GM19324 (cell line): ENCODE results near the gene PTPRN2.

Source experiments
- ATAC-seq: cut with Tn5 transposase; IDR thresholded peaks from one replicate; pipeline ENCODE4 v1.9.1; 2021; ENCODE audit warnings: mild to moderate bottlenecking, moderate library complexity; ENCODE audit not compliant: unreplicated experiment, low FRiP score

Gene PTPRN2

DNA sequence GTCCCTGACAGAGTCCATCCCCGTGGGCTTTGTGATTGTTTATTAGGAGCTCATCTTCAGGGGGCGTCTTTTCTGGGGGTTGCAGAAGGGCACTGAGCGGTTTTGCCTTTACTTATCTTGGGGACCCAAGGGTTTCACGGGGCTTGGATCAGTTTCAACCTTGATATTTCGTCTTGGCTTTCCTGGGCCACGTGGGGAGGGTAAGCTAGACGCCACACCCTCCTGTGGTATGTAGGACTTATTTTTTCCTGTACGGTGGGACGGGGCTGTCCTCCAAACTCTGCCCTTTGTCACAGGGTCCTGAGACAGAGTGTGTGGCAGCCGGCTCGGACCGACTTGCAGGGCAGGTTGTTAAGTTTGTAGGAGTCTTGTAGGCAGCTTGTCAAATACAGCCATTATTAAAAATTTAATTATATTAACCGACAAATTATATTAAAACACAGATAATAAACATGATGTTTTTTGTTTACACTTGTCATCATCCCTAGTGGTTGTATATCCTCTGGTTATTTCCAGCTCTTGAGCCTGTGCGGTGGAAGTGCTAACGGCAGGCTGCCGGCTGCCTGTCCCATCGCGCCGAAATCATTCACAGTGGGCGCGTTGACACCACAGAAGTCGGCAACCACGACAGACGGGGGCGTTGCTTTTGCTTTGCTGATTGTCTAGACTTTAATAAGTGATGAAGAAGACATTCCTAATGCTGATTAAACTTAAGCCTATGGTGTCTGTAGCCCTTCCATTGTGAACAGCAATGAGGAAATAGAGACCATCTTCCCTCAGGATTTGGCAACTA lies 1057.7 kb downstream of the PTPRN2 start:
- no peak for ATAC-seq

DNA sequence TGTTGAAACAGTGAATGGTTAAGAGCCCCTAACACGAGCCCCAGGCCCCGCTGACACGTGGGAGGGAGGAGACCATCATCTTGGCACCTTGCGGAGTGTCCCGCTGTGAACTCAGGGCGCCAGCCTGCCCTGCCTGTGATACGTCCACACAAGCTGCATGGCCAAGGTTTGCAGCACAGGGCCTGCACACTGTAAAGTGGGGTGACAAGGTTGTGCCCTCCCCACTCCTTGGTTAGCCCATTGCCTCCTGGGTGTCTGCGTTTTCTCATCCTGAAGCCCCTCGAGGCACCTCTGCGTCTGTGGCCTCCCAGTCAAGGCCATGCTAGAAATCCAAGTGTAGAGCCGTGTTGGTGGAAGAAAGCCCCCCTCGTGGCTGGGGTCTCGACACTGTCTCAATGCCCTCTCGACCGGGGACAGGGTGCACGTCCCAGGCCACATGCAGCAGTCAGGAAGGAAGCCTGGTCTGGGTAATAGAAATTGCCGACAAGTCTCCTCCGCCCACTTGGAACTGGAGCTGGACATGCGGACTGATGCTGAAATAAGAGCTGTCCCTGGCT lies 1058.8 kb downstream of the PTPRN2 start:
- ATAC-seq, result no peak

DNA sequence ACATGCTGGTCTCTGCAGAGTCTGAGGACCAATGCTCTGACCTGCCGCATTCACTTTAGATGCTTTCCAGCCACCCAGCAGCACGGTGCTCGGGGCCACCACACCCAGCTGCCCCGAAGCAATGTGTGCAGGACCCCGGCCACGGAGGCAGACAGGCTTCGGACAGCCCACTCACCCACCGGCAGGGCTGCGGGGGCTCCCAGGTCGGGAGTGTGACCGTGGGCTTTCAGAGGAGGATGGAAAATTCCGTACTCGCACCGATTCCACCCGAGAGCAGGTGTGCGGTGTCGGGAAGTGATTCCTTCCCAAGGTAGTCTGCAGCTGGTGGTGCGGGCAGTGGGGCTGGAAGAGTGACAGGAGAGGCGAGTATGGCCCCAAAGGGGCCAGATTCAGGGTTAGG lies 1059.9 kb downstream of the PTPRN2 start:
- no peak for ATAC-seq

- ATAC-seq, result no peak
Measured at GRCh38 chr7:157526913-157527634, 1060.5 kb downstream of the PTPRN2 start.

GRCh38 chr7:157526005-157526912 lies 1061.4 kb downstream of the PTPRN2 start:
- ATAC-seq, result no peak

GRCh38 chr7:157525491-157525915 lies 1062.1 kb downstream of the PTPRN2 start:
- no peak for ATAC-seq

DNA sequence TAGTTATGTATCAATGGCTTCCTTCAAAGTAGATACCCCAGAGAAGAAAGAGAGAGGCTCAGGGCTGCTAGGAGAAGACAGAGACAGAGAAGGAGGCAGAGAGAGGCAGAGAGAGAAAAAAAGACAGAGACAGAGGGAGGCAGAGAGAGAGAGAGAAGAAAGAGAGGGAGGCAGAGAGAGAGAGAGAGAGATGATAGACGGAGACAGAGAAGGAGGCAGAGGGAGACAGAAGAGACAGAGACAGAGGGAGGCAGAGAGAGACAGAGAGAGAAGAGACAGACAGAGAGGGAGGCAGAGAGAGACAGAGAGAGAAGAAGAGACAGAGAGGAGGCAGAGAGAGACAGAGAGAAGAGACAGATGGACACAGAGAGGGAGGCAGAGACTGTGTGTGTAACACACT lies 1062.9 kb downstream of the PTPRN2 start:
- ATAC-seq, result no peak

DNA sequence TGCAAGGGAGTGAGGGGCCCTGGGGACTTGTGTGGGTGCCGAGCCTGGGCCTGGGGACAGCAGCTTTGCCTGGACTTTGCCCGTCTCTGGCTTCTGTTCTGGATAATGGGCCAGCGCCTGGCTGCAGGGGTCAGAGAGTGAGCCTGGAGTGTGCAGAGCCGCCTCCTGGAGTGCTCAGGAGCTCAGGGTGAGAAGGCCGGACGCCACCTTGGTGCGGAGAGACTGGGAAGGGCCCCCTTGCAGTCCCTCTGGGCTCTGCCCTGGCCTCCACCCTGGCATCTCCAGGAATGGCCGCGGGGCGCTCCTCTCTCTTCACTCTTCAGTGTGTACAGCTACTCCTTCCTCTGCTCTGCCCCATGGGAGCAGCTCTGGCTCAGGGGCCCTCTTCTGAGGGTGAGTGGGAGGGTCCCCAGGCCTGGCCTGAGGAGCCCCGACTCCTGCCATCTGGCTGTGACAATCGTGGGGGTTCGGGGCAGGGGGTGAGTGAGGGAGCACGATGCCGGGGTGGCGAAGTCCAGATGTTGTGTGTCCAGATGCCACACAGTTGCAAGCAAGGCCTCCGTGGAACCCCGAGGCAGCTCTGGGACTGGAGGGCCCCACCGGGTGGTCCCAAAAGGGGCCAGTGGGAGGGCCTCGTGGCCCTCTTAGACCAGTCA lies 1063.7 kb downstream of the PTPRN2 start:
- ATAC-seq, result no peak

DNA sequence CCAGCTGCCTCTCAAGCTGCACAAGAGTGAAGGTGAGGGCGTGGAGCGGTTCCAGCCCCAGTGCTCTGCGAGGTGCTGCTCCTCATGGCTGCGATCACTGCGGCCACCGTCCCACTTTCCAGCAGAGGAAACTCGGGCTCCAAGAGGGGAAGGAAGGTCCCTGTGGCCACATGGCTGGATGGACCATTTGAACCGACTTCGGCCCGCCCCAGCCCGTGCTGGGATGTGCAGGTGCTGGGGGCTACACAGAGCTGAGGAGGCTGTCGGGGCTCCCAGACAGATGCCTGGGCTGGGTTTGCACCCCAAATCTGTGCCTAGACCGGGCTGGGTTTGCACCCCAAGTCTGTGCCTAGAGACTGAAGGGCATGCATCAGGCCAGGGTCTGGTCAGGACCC lies 1064.3 kb downstream of the PTPRN2 start:
- no peak for ATAC-seq

DNA sequence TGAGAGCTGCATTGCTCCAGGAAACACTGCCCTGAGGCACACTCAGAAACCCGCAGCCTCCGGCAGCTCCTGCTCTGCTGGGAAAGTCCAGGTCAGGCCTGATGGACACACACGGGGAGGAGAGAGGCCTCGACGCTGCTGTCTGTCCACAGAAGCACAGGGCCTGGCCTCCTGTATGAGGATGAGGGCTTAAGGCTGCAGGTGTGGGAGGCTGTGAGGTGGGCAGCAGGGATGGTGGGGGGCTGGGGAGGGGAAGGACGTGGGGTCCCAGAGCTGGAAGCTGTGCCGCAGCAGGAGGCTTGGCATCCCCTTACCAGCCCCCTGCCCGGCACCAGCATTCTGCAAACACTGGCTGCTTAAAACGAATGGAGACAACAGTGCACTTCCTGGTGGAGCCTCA lies 1064.7 kb downstream of the PTPRN2 start:
- no peak for ATAC-seq

DNA sequence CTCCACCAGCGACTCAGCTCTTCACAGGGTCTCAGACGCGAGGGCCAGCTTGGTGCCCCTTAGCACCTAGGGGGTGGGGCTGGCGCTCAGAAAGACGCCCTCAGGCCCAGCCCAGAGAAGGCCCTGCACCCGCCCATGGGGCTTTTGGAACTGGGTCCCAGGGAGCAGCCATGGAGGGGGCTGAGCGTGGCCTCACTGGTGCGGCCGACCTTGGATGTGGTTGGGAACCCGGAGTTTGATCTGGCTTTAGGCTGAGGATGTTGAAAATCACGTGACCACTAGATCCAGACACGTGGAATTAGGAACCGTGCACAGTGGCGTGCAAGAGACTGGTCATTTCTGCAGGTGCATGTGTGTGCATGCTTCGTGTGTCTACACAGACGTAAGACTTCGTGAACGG lies 1065.4 kb downstream of the PTPRN2 start:
- no peak for ATAC-seq

- ATAC-seq, result no peak
Measured at GRCh38 chr7:157521752-157522151, 1065.9 kb downstream of the PTPRN2 start.

DNA sequence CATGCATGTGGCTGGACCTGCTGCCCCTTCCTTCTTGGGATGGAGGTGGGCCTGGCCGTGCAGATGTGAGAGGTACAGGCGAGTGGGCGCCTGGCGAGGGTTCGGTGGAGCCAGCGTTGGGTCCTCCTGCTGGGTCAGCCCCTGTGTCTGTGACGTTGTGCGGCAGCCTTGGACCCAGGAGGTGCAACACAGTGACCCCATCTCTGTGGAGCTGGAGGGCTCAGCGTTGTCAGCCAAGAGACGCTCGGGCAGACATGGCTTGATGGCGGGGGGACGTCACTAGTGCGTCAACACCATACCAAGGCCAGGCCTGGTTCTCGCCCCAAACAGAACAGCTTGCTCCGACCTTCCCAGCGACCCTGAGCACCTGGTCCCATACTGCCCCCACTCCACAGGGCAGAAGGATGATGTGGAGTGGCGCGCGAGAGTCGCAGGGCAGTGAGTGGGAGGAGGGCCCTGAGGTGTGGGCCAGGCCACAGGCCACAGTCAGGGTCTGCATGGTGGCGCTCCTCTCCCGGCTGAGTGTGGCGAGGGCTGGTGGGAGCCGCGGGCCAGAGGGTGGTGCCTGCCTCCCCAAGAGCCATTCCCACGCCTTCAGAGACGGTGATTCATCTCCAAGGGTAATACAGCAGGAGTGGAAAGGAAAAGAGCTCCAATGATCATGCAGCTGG lies 1066.4 kb downstream of the PTPRN2 start:
- ATAC-seq, result no peak

DNA sequence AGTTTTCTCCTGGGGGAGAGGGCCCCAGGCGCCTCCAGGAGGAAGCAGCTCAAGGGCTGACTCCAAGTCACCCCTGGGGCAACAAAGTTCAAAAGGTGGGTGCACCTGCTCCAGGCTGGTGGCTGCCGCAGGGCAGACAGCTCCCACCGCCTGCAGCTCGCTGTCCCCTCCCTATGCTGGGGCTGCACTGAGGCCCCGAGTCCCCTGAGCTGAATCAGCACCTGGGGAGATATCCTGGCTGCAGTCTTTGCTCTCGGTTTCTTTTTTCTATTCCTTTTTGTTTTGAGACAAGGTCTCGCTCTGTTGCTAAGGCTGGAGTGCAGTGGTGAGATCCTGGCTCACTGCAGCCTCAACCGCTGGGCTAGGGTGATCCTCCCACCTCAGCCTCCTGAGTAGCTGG lies 1067.4 kb downstream of the PTPRN2 start:
- no peak for ATAC-seq

GRCh38 chr7:157519798-157520244 lies 1067.8 kb downstream of the PTPRN2 start:
- ATAC-seq, result no peak

DNA sequence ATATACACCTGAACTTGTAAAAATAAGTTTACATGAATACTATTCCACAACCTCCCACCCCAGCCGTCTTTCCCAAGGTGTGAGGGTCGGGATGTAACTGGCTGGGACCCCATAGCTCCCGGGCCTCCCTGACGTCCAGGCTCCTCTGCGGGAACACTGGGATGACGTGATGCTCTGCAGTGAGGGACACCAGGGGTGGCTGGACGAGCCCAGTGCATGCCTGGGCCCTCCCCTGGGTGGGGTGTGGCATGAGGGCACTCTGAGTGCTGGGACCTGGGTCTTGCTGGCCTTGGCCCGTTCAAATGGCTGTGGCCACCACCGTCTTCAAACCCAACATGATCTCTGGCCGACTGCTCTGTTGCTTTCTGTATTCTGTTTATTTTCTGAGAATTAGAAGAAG lies 1068.4 kb downstream of the PTPRN2 start:
- ATAC-seq, result no peak

DNA sequence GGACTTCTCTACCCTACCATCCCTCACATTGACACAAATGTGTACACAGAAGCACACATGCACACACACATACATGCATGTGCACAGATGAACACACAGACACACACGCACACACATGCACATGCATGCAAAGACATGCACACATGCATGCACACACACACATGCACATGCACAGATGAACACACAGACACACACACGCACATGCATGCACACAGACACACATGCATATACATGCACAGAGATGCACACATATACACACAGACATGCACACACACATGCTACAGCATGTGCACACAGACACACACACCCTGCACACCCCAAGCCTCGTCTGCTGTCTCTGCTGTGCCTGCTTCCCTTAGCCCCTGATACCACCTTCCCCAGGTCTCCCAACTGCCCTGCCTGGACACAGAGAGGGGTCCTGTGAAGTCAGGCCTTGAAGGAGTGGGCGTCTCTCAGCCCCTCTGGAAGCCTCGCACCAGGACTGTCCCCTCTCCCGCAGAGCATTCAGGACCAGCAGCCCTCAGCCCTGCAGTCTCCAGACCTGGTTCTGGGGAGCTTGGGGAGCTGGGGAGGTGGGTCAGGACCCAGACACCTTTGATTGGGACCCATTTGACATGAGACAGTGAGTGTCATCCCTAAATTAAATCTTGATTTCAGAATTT lies 1069.0 kb downstream of the PTPRN2 start:
- ATAC-seq, result no peak

- ATAC-seq, result no peak
Measured at GRCh38 chr7:157517782-157518513, 1069.7 kb downstream of the PTPRN2 start.
